Measurements from ENCODE around the gene KRTAP4-9. TPM values are rescaled to one million over a fixed set of nuclear protein-coding genes. Genes with fewer than 3 reads are reported as not detected.
"Not testable (repeated sequence)": the region's sequence is repeated elsewhere in the genome, so short reads cannot be mapped to it uniquely, and the experiment has no call there.

KRTAP4-9 gene
- total and polyA plus RNA-seq, 10 of the 15 experiments (the other 5 are each of a cell fraction or from before 2014, with no cell fraction given): not detected

GRCh38 chr17:41064301-41064700 lies 40.9 kb upstream of the KRTAP4-9 start:
- Histone ChIP-seq H3K4me1 (ENCODE audit: control insufficient read depth, insufficient read depth, low read length) (no peaks in the 10 kb centered on the region), H3K36me3 (ENCODE audit: control insufficient read depth in 2 of 2, insufficient read depth in 2 of 2, low read length in 1 of 2) (no peaks in the 10 kb centered on the region), H3K4me2 (ENCODE audit: control insufficient read depth, insufficient read depth) (no peak overlapping the region), H2AFZ (ENCODE audit: control insufficient read depth, low read depth, low read length) (no peak overlapping the region), H3K27me3 (replicated peaks in 1 of 2; ENCODE audit: control insufficient read depth in 2 of 2, insufficient read depth in 2 of 2, low read length in 1 of 2) (no peaks in the 10 kb centered on the region; a peak in 1 of 4 replicates), H3K27ac (ENCODE audit: control insufficient read depth, insufficient read depth) (no peak overlapping the region), H3K79me2 (ENCODE audit: control insufficient read depth, insufficient read depth, low read length) (no peaks in the 10 kb centered on the region), H3K9me3 (replicated peaks; ENCODE audit: control insufficient read depth, insufficient read depth, low read length) (no peaks in the 10 kb centered on the region), H3K9ac (ENCODE audit: control insufficient read depth, insufficient read depth, low read length) (no peak overlapping the region), H3K4me3 (no peak overlapping the region), H4K20me1 (ENCODE audit: control insufficient read depth, insufficient read depth) (no peaks in the 10 kb centered on the region)
- 9% methylated on average over 1 of the region's 1 CpG for WGBS (ENCODE audit: insufficient coverage, insufficient replicate concordance, low lambda C conversion rate, missing lambda C conversion rate)
- DNase-seq (ENCODE audit: low read depth, low spot score): no peak
- BruUV-seq (replicated peaks): no TSS peak
- intact Hi-C loops (cut with micrococcal nuclease; ENCODE audit: unreplicated experiment) (no loop called here), in situ Hi-C loops (cut with MboI) (no loop called here)
- SMC1A ChIA-PET (ENCODE audit: uncharacterized antibody, unreplicated experiment): no interaction called here
- FAIRE-seq: no peak
- CTCF ChIA-PET: no interaction called here
- ATAC-seq: no peak
- no peak for TF ChIP-seq POLR2AphosphoS2 (IDR thresholded peaks at IDR 0.05; ENCODE audit: low read depth, low read length)
- RAD21 ChIA-PET (ENCODE audit: unreplicated experiment): no interaction called here
- POLR2A ChIA-PET: no interaction called here

GRCh38 chr17:41065016-41065689 lies 40.0 kb upstream of the KRTAP4-9 start:
- CTCF ChIA-PET: interaction anchor here (0.6 kb wide), 1 partner anchor 25 kb away, joined by 3 read pairs; no protein-coding TSS in a partner anchor
- H3K36me3 ChIP-seq (ENCODE audit: control insufficient read depth in 2 of 2, insufficient read depth in 2 of 2, low read length in 1 of 2); H3K9me3 ChIP-seq (replicated peaks; ENCODE audit: control insufficient read depth, insufficient read depth, low read length); H3K9ac ChIP-seq (ENCODE audit: control insufficient read depth, insufficient read depth, low read length); BruUV-seq (replicated peaks); H3K4me1 ChIP-seq (ENCODE audit: control insufficient read depth, insufficient read depth, low read length); in situ Hi-C loops (cut with MboI); H3K79me2 ChIP-seq (ENCODE audit: control insufficient read depth, insufficient read depth, low read length); POLR2A ChIA-PET; RAD21 ChIA-PET (ENCODE audit: unreplicated experiment); DNase-seq (ENCODE audit: low read depth, low spot score); H2AFZ ChIP-seq (ENCODE audit: control insufficient read depth, low read depth, low read length); FAIRE-seq; intact Hi-C loops (cut with micrococcal nuclease; ENCODE audit: unreplicated experiment); H3K27ac ChIP-seq (ENCODE audit: control insufficient read depth, insufficient read depth); H3K4me3 ChIP-seq; ATAC-seq; H3K27me3 ChIP-seq (replicated peaks in 1 of 2; ENCODE audit: control insufficient read depth in 2 of 2, insufficient read depth in 2 of 2, low read length in 1 of 2); H3K4me2 ChIP-seq (ENCODE audit: control insufficient read depth, insufficient read depth); H4K20me1 ChIP-seq (ENCODE audit: control insufficient read depth, insufficient read depth); SMC1A ChIA-PET (ENCODE audit: uncharacterized antibody, unreplicated experiment): not testable (repeated sequence)
- WGBS (ENCODE audit: insufficient coverage, insufficient replicate concordance, low lambda C conversion rate, missing lambda C conversion rate): 24% methylated on average over 7 of the region's 16 CpGs
